ENCODE results near the gene NDUFV2.

- TF ChIP-seq EZH2phosphoT487 (IDR thresholded peaks at IDR 0.05) = no peak
- no peak for TF ChIP-seq CTCF (IDR thresholded peaks at IDR 0.05)
Measured at GRCh38 chr18:9096685-9097084, 5.8 kb upstream of the NDUFV2 start.

All from neural progenitor cell (in vitro differentiated cells).